Neural cell (in vitro differentiated cells): Measurements from ENCODE around the gene RNF223. TPM values are rescaled to one million over a fixed set of nuclear protein-coding genes. Genes with fewer than 3 reads are reported as not detected.

Experiments
- H2AFZ ChIP-seq: fragments of 200-600, 300-800 bp; sonication (generic), shearing (Covaris generic); 2 replicates; pipeline ENCODE4 v1.6.0; 2014; ENCODE audit warnings: low read depth, mild to moderate bottlenecking, antibody characterized with exemption, low read length, moderate library complexity
- H3F3A ChIP-seq: fragments of 200-600 bp; shearing (Covaris generic); 2 replicates; pipeline ENCODE4 v1.6.1; 2016; ENCODE audit warnings: mild to moderate bottlenecking, moderate library complexity, mixed read lengths, antibody characterized with exemption, low read length; ENCODE audit not compliant: insufficient read depth, poor library complexity, severe bottlenecking
- H3K27ac ChIP-seq: fragments of 200-600, 300-800 bp; sonication (generic), shearing (Covaris generic); 2 replicates; pipeline ENCODE4 v1.5.1; 2014; ENCODE audit warnings: mild to moderate bottlenecking, low read length, moderate library complexity
- H3K27me3 ChIP-seq: fragments of 300-800, 200-600 bp; sonication (generic), shearing (Covaris generic); 2 replicates; pipeline ENCODE4 v1.6.0; 2014; ENCODE audit warnings: mild to moderate bottlenecking, low read depth, low read length, moderate library complexity; ENCODE audit not compliant: insufficient read depth
- H3K36me3 ChIP-seq: fragments of 300-800, 200-600 bp; sonication (generic), shearing (Covaris generic); 2 replicates; pipeline ENCODE4 v1.5.1; 2014; ENCODE audit warnings: mild to moderate bottlenecking, antibody characterized with exemption, low read length, moderate library complexity; ENCODE audit not compliant: insufficient read depth
- H3K4me2 ChIP-seq: fragments of 300-800, 200-600 bp; sonication (generic), shearing (Covaris generic); 2 replicates; pipeline ENCODE4 v1.6.0; 2014; ENCODE audit warnings: mild to moderate bottlenecking, low read length
- H3K4me3 ChIP-seq: fragments of 300-800, 200-600 bp; sonication (generic), shearing (Covaris generic); 2 replicates; pipeline ENCODE4 v1.5.1; 2014; ENCODE audit warnings: mild to moderate bottlenecking, low read length, moderate library complexity
- H3K79me2 ChIP-seq: fragments of 200-600 bp; shearing (Covaris generic); replicated peaks from 2 replicates; pipeline ENCODE4 v1.6.0; 2014; ENCODE audit warnings: mild to moderate bottlenecking, low read length, moderate library complexity; ENCODE audit not compliant: insufficient read depth
- H3K9ac ChIP-seq: fragments of 300-800, 200-600 bp; sonication (generic), shearing (Covaris generic); 2 replicates; pipeline ENCODE4 v1.6.1; 2016; ENCODE audit warnings: mild to moderate bottlenecking, low read length, mixed read lengths
- H3K9me2 ChIP-seq: fragments of 200-600 bp; shearing (Covaris generic); 2 replicates; pipeline ENCODE4 v1.6.1; 2016; ENCODE audit warnings: mild to moderate bottlenecking, low read length, mixed read lengths; ENCODE audit not compliant: insufficient read depth
- H3K9me3 ChIP-seq: fragments of 200-600, 300-800 bp; sonication (generic), shearing (Covaris generic); 2 replicates; pipeline ENCODE4 v1.6.1; 2016; ENCODE audit warnings: mild to moderate bottlenecking, mixed run types, low read length, moderate library complexity, mixed read lengths
- H4K20me1 ChIP-seq: fragments of 200-600 bp; shearing (Covaris generic); 2 replicates; pipeline ENCODE4 v1.6.1; 2016; ENCODE audit warnings: mild to moderate bottlenecking, mixed run types; ENCODE audit not compliant: insufficient read depth
- CTCF ChIP-seq: fragments of 450-650 bp; IDR thresholded peaks from 2 replicates; pipeline ENCODE4 v1.5.1; 2014; ENCODE audit warnings: antibody characterized with exemption, mild to moderate bottlenecking, moderate library complexity; ENCODE audit not compliant: poor library complexity, severe bottlenecking
- EP300 ChIP-seq: fragments of 450-650 bp; conservative IDR thresholded peaks from 2 replicates; pipeline ENCODE4 v1.6.1; 2014; ENCODE audit warnings: antibody characterized with exemption, mild to moderate bottlenecking, moderate library complexity; ENCODE audit not compliant: poor library complexity, severe bottlenecking
- EZH2 ChIP-seq: fragments of 200-600, 300-800 bp; shearing (Covaris generic), sonication (generic); IDR thresholded peaks from 2 replicates; pipeline ENCODE4 v1.6.1; 2014; ENCODE audit warnings: antibody characterized with exemption, low read length, borderline replicate concordance, mild to moderate bottlenecking; ENCODE audit not compliant: insufficient read depth, poor library complexity, severe bottlenecking
- MXI1 ChIP-seq: fragments of 450-650 bp; conservative IDR thresholded peaks from 2 replicates; pipeline ENCODE4 v1.6.1; 2014; ENCODE audit warnings: antibody characterized with exemption, mild to moderate bottlenecking; ENCODE audit not compliant: poor library complexity, severe bottlenecking
- POLR2AphosphoS5 ChIP-seq: IDR thresholded peaks from 2 replicates; pipeline ENCODE4 v1.6.1; 2012
- RAD21 ChIP-seq: fragments of 450-650 bp; conservative IDR thresholded peaks from 2 replicates; pipeline ENCODE4 v1.6.1; 2014; ENCODE audit warnings: antibody characterized with exemption, mild to moderate bottlenecking, moderate library complexity
- REST ChIP-seq: IDR thresholded peaks from 2 replicates; pipeline ENCODE4 v1.6.1; 2012; ENCODE audit warnings: borderline replicate concordance
- SMC3 ChIP-seq: fragments of 450-650 bp; conservative IDR thresholded peaks from 2 replicates; pipeline ENCODE4 v1.6.1; 2014; ENCODE audit warnings: antibody characterized with exemption, mild to moderate bottlenecking, moderate library complexity; ENCODE audit not compliant: poor library complexity
- TAF1 ChIP-seq: IDR thresholded peaks from 2 replicates; pipeline ENCODE4 v1.6.1; 2012; ENCODE audit warnings: low read depth
- polyA plus RNA-seq: library from polyadenylated mRNA; depleted of rRNA; stranded (reverse); fragments of >200 nt; gene quantifications from 2 replicates; pipeline ENCODE4 v1.2.3, GENCODE V29; 2014

The RNF223 gene
- polyA plus RNA-seq, 1 donor from 2014 or later, result not detected

- H3F3A ChIP-seq, result no peaks in the 10 kb centered on the region
- H3K36me3 ChIP-seq, result no peaks in the 10 kb centered on the region
- no peaks in the 10 kb centered on the region for H3K9me3 ChIP-seq
- H2AFZ ChIP-seq, result no peak overlapping the region
- H3K79me2 ChIP-seq, result no peaks in the 10 kb centered on the region
- H3K9me2 ChIP-seq, result no peaks in the 10 kb centered on the region
- H3K27me3 ChIP-seq, result peaks cover 23% of the 10 kb centered on the region
- TF ChIP-seq CTCF (no peak), POLR2AphosphoS5 (no peak), MXI1 (no peak)
- H3K27ac ChIP-seq, result no peak overlapping the region
- no peak overlapping the region for H3K4me3 ChIP-seq
- no peaks in the 10 kb centered on the region for H4K20me1 ChIP-seq
- H3K4me2 ChIP-seq, result no peak overlapping the region
- no peak overlapping the region for H3K9ac ChIP-seq
These were observed 12.3 kb downstream of the RNF223 start for GRCh38 chr1:1061682-1062345.

GRCh38 chr1:1060281-1061000 lies 13.7 kb downstream of the RNF223 start:
- Histone ChIP-seq H4K20me1 (no peaks in the 10 kb centered on the region), H3K27me3 (peaks cover 23% of the 10 kb centered on the region), H3K4me2 (no peak overlapping the region), H3K79me2 (no peaks in the 10 kb centered on the region), H2AFZ (no peak overlapping the region), H3K9ac (no peak overlapping the region), H3K36me3 (no peaks in the 10 kb centered on the region), H3K27ac (no peak overlapping the region), H3K4me3 (no peak overlapping the region), H3K9me2 (no peaks in the 10 kb centered on the region), H3F3A (no peaks in the 10 kb centered on the region), H3K9me3 (no peaks in the 10 kb centered on the region)
- TF ChIP-seq POLR2AphosphoS5 (no peak), MXI1 (no peak), TAF1 (no peak), SMC3 (no peak), REST (no peak), CTCF (no peak), EP300 (no peak), EZH2 (no peak), RAD21 (no peak)
